Breast epithelium (tissue), 3 donors: Measurements from ENCODE around the gene NFIX.

ENCODE experiments used
- CTCF ChIP-seq, 3 donors: fragments of 450-650 bp; IDR thresholded peaks; one replicate each; pipeline ENCODE4 v1.5.1; 2016 to 2017; ENCODE audit warnings: antibody characterized with exemption in 3 of 3, mild to moderate bottlenecking in 3 of 3, moderate library complexity in 3 of 3
- POLR2A ChIP-seq: fragments of 450-650 bp; IDR thresholded peaks from one replicate; pipeline ENCODE4 v1.6.1; 2016; ENCODE audit warnings: antibody characterized with exemption, mild to moderate bottlenecking, moderate library complexity
- POLR2AphosphoS5 ChIP-seq, 3 donors: sonication (generic); formaldehyde crosslinking; IDR thresholded peaks; one replicate each; pipeline ENCODE4 v1.6.1; 2017; ENCODE audit warnings: antibody characterized with exemption in 3 of 3

- TF ChIP-seq CTCF (IDR thresholded peaks at IDR 0.05) (no peak), POLR2A (no peak), POLR2AphosphoS5 (IDR thresholded peaks at IDR 0.05) (no peak)
Observed at GRCh38 chr19:12954612-12954962, 40.7 kb upstream of the NFIX start.
